Measurements from ENCODE around the gene PTPN13.

Gene PTPN13

GRCh38 chr4:86737244-86737643 lies 143.1 kb downstream of the PTPN13 start:
- in situ Hi-C loops (cut with HindIII; ENCODE audit: low pct_ligation_motif_present, low sequenced_read_pairs), result no loop called here
- H3K27ac ChIP-seq, result no peak overlapping the region
- H3K4me3 ChIP-seq (ENCODE audit: low read depth, low read length), result no peak overlapping the region
- peaks cover 6% of the 10 kb centered on the region for H3K36me3 ChIP-seq (replicated peaks)
- TF ChIP-seq, protein P1, sequence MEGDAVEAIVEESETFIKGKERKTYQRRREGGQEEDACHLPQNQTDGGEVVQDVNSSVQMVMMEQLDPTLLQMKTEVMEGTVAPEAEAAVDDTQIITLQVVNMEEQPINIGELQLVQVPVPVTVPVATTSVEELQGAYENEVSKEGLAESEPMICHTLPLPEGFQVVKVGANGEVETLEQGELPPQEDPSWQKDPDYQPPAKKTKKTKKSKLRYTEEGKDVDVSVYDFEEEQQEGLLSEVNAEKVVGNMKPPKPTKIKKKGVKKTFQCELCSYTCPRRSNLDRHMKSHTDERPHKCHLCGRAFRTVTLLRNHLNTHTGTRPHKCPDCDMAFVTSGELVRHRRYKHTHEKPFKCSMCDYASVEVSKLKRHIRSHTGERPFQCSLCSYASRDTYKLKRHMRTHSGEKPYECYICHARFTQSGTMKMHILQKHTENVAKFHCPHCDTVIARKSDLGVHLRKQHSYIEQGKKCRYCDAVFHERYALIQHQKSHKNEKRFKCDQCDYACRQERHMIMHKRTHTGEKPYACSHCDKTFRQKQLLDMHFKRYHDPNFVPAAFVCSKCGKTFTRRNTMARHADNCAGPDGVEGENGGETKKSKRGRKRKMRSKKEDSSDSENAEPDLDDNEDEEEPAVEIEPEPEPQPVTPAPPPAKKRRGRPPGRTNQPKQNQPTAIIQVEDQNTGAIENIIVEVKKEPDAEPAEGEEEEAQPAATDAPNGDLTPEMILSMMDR (IDR thresholded peaks at IDR 0.05; ENCODE audit: low read depth, low read length, missing control alignments), result no peak
- no peaks in the 10 kb centered on the region for H3K27me3 ChIP-seq (replicated peaks)
- DNase-seq, result no peak

GRCh38 chr4:86741846-86742245 lies 147.7 kb downstream of the PTPN13 start:
- Histone ChIP-seq H3K4me3 (ENCODE audit: low read depth, low read length) (no peak overlapping the region), H3K27ac (no peak overlapping the region), H3K36me3 (replicated peaks) (peaks cover 6% of the 10 kb centered on the region), H3K27me3 (replicated peaks) (no peaks in the 10 kb centered on the region)
- in situ Hi-C loops (cut with HindIII; ENCODE audit: low pct_ligation_motif_present, low sequenced_read_pairs), result no loop called here
- DNase-seq, result no peak
- TF ChIP-seq, protein P1 (IDR thresholded peaks at IDR 0.05; ENCODE audit: low read depth, low read length, missing control alignments), result no peak

DNA sequence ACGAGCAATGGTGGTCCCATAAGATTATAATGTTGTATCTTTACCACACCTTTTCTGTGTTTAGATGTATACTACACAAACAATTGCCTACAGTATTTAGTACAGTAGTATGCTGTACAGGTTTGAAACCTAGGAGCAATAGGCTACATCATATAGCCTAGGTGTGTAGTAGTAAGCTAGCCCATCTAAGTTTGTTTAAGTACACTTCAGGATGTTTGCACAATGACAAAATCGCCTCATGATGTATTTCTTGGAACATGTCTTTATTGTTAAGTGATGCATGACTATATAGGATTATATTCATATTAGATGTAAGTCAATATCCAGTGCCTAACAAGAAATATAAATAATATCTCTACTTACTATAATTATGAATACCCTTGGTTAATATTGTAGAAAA lies 150.5 kb downstream of the PTPN13 start:
- Histone ChIP-seq H3K4me3 (ENCODE audit: low read depth, low read length) (no peak overlapping the region), H3K36me3 (replicated peaks) (peaks cover 6% of the 10 kb centered on the region), H3K27me3 (replicated peaks) (no peaks in the 10 kb centered on the region), H3K27ac (no peak overlapping the region)
- TF ChIP-seq, protein P1 (IDR thresholded peaks at IDR 0.05; ENCODE audit: low read depth, low read length, missing control alignments), result no peak
- in situ Hi-C loops (cut with HindIII; ENCODE audit: low pct_ligation_motif_present, low sequenced_read_pairs), result no loop called here
- DNase-seq, result no peak

DNA sequence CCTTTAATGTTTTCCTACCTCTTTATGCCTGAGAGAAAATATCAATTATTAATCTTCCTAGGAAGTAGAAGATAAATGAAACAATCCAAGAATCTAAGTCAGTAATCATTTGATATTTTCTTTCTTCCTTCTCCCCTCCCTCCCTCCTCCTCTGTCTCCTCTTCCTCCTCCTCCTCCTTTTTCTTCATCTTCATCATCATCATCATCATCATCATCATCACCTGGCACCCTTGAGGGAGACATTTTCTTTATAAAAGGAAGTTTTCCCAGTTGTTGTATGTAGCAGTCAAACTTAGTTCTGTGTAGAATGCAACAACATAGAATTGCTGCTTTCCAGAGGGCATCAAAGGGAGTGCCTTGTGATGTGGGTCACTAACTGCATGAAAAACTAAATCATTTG lies 155.0 kb downstream of the PTPN13 start:
- peaks cover 3% of the 10 kb centered on the region for H3K36me3 ChIP-seq (replicated peaks)
- TF ChIP-seq, protein P1 (IDR thresholded peaks at IDR 0.05; ENCODE audit: low read depth, low read length, missing control alignments), result no peak
- no peak overlapping the region for H3K27ac ChIP-seq
- no peak for DNase-seq
- no peaks in the 10 kb centered on the region for H3K27me3 ChIP-seq (replicated peaks)
- no peak overlapping the region for H3K4me3 ChIP-seq (ENCODE audit: low read depth, low read length)
- in situ Hi-C loops (cut with HindIII; ENCODE audit: low pct_ligation_motif_present, low sequenced_read_pairs), result no loop called here

GRCh38 chr4:86755388-86755787 lies 161.3 kb downstream of the PTPN13 start:
- in situ Hi-C loops (cut with HindIII; ENCODE audit: low pct_ligation_motif_present, low sequenced_read_pairs), result no loop called here
- Histone ChIP-seq H3K27ac (no peak overlapping the region), H3K36me3 (replicated peaks) (peaks cover 2% of the 10 kb centered on the region), H3K27me3 (replicated peaks) (no peaks in the 10 kb centered on the region), H3K4me3 (ENCODE audit: low read depth, low read length) (no peak overlapping the region)
- DNase-seq, result no peak
- TF ChIP-seq, protein P1 (IDR thresholded peaks at IDR 0.05; ENCODE audit: low read depth, low read length, missing control alignments), result no peak

DNA sequence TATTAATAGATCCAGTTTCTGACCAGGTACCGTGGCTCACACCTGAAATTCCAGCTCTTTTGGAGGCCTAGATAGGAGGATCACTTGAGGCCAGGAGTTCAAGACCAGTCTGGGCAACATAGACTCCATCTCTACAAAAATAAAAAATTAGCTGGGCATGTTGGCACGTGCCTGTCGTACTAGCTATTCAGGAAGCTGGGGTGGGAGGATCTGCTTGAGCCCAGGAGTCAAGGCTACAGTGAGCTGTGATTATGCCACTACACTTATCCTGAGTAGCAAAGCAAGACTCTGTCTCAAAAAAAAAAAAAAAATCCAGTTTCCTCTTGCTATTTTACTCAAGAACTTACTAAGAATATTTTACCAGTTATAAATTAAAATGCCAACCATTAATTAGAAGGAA lies 163.4 kb downstream of the PTPN13 start:
- H3K27me3 ChIP-seq (replicated peaks), result no peaks in the 10 kb centered on the region
- H3K36me3 ChIP-seq (replicated peaks), result peaks cover 4% of the 10 kb centered on the region
- H3K27ac ChIP-seq, result no peak overlapping the region
- no peak for DNase-seq
- H3K4me3 ChIP-seq (ENCODE audit: low read depth, low read length), result no peak overlapping the region
- TF ChIP-seq, protein P1 (IDR thresholded peaks at IDR 0.05; ENCODE audit: low read depth, low read length, missing control alignments), result no peak
- in situ Hi-C loops (cut with HindIII; ENCODE audit: low pct_ligation_motif_present, low sequenced_read_pairs), result no loop called here
